LoVo (cell line): Measurements from ENCODE around the gene MBIP.

ENCODE experiments used
- DNase-seq: peaks from one replicate; pipeline ENCODE4 v3.0.0-alpha.2; 2016; ENCODE audit warnings: low spot score

MBIP gene

GRCh38 chr14:36264107-36264506, 56.3 kb downstream of the MBIP start:
- DNase-seq = no peak

- DNase-seq = no peak
Measured at GRCh38 chr14:36260970-36261640, 59.3 kb downstream of the MBIP start.

GRCh38 chr14:36258241-36258640, 62.2 kb downstream of the MBIP start:
- DNase-seq = no peak

- DNase-seq = peak; percentile 39
Measured at GRCh38 chr14:36256126-36256801, 64.2 kb downstream of the MBIP start.

GRCh38 chr14:36254020-36254624, 66.3 kb downstream of the MBIP start:
- DNase-seq = no peak
